SK-N-SH treated with all-trans-retinoic acid at 6 μM for 48 hours (cell line): ENCODE data around the gene MRPL48.

Experiments used
- BACH2 ChIP-seq: fragments of 250-450 bp; sonication (Bioruptor Pico); IDR thresholded peaks from 2 replicates; pipeline ENCODE4 v1.9.0; 2021; ENCODE audit warnings: mild to moderate bottlenecking, borderline replicate concordance
- POU6F1 ChIP-seq: fragments of 250-450 bp; sonication (Bioruptor Pico); IDR thresholded peaks from 2 replicates; pipeline ENCODE4 v1.8.0; 2021; ENCODE audit warnings: low read depth, mild to moderate bottlenecking, moderate library complexity, borderline replicate concordance

- TF ChIP-seq POU6F1 (CRISPR knock-in tag) = no peak
- TF ChIP-seq BACH2 (CRISPR knock-in tag) = no peak
Observed at GRCh38 chr11:73752216-73752867, 35.3 kb upstream of the MRPL48 start.
